Activated effector memory CD4-positive, alpha-beta T cell treated with anti-CD3 and anti-CD28 coated beads, Interleukin-2, amount 50 U/mL, for 16 hours (primary cell): Measurements from ENCODE around the gene CAMK2G.
"Not testable (repeated sequence)": the region's sequence is repeated elsewhere in the genome, so short reads cannot be mapped to it uniquely, and the experiment has no call there.

Experiments used
- DNase-seq: peaks from one replicate; pipeline ENCODE4 v3.0.0-alpha.2; 2020

CAMK2G gene

DNA sequence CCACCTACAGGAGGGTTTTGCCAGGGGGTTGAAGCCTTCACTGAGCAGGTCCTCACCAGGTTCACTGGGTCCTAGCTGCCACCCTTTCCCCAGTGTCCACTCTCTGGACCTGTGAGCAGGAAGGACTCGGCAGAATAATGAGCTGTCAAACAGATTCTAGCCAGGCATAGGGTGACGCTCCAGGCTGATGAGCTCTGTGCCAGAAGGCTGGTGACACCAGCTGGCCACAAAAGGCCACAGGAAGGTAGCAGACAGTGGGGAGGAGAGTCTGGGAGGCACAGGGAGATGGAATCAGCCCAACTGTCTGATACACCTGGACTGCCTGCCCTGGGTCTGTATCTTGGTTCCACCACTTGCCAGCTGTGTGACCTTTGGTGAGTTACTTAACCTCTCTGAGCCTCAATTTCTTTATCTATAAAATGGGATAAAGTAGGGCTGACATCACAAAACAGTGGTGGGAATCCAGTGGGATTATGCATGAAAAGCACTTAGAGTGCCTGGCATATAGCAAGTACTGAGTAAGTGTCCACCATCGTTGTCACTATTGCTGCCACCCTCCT lies 36.3 kb downstream of the CAMK2G start:
- DNase-seq: no peak

- DNase-seq: no peak
These were observed 37.3 kb downstream of the CAMK2G start for GRCh38 chr10:73837072-73837471.

DNA sequence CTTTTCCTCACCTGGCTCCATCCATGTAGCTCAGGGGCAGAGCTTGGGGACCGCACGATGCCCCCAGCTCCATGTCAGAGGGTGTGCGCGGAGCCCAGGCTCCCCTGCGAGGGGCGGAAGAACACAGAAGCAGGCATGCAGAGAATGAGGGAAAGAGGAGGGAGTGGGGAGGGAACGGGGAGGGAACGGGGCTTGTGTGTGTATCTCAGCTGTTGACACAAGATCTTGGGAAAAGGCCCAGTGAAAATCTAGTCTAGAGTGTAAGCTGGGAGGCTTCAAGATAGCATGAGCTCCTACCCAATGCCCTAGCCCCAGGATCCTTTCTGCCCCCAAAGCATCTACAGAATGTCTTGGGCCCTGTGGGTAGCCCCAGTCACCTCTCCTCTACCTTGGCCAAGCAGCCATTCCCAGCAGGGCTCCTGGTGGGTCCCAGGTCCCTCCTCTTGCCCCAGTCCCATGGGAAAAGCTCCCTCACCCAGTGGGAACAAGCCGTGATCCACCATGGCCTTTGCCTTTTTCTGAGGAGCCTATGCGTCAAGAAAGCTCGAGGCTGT lies 37.9 kb downstream of the CAMK2G start:
- no peak for DNase-seq

DNA sequence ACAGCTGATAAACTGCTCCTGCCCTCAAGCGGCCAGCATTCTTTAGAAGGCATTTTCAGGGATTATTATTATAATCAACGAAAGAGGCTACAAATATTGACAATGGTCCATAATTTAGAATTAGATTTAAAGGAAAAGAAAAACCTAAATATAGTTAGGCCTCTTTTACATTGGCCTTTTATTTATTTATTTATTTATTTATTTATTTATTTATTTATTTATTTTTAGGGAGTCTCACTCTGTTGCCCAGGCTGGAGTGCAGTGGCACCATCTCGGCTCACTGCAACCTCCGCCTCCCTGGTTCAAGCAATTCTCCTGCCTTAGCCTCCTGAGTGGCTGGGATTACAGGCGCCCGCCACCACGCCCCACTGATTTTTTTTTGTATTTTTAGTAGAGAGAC lies 45.3 kb downstream of the CAMK2G start:
- not testable (repeated sequence) for DNase-seq

DNA sequence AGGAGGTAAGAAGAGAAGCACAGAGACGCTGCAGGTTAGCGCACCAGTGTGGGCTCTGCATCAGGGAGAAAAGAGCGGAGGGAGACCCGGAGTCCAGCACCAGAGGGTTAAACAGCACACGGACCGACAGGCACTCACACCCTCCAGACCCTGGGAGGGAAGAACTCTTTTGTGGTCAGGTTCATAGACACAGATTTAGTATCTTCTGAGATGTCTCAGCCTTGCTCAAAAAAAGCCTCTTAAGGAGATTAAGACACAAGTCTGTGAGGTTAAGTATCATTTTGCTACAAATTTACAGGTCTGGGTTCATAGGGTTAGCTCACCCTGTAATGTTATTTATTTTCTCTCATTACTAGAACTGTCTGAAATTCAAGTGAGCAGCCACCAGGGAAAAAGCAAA lies 46.2 kb downstream of the CAMK2G start:
- no peak for DNase-seq

GRCh38 chr10:73827346-73828089 lies 46.8 kb downstream of the CAMK2G start:
- no peak for DNase-seq

GRCh38 chr10:73824146-73824725 lies 50.1 kb downstream of the CAMK2G start:
- no peak for DNase-seq

GRCh38 chr10:73823391-73823790 lies 51.0 kb downstream of the CAMK2G start:
- no peak for DNase-seq

DNA sequence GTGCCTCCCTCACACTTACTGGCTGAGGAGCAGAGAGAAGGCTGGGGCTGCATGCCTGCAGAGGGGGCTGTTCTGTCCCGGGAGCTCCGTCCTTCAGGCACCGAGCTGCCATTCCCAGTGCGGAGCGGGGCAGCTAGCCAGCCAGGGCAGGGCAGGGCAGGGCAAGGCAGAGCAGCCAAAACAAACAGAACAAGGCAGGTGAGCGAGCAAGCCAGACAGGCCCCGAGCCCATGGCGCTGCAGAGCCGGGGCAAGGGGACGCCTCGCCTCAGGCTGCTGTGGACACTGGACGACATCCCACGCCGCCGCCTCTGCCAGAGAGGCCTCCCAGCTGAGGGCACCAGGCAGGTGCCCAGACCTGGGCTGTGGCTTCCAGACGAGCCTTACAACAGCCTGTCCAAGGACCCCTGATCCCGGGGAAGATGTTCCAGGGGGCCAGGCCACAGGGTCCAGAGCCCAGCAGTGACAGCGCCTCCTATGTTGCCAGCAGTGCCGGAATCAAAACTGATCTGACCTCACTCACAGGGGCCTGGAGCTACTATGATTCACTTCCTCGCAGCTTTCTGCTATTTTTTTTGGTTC lies 54.8 kb downstream of the CAMK2G start:
- no peak for DNase-seq

DNA sequence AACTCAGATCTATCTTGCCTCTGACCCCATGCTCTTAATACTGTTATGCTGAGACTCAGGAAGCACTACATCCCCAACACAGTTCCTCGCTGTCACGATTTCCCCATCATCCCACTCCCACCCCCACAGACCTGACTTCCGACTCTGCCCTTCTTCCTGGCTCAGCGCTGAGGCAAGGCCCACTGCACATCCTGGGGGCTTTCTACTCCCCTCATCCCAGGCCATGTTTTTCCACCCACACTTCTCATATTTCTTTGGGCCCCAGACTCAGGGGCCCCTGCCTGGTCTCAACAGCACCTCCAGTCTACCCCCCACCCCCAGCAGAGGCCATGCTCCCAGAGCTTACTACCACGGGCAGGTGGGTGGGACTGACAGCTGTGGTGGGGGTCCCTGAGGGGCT lies 55.3 kb downstream of the CAMK2G start:
- DNase-seq: no peak

DNA sequence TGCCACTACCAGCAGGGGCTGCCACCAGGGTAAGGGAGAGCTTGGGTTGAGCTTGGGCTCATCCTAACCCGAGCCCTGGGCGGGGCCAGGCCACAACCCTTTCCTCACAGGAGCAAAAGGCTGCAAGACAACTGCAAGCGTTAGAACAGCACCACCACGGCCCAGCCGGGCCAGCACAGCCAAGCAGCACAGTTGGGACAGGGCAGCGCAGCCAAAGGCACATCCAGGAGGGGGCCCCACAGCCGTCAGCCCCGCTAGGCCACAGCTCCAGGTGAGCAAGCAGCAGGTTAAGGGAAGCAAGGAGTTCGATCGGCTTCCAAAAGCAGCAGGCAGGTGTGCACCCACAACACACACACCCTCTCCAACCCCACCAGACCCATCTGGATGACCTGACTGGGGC lies 56.0 kb downstream of the CAMK2G start:
- DNase-seq: no peak

DNA sequence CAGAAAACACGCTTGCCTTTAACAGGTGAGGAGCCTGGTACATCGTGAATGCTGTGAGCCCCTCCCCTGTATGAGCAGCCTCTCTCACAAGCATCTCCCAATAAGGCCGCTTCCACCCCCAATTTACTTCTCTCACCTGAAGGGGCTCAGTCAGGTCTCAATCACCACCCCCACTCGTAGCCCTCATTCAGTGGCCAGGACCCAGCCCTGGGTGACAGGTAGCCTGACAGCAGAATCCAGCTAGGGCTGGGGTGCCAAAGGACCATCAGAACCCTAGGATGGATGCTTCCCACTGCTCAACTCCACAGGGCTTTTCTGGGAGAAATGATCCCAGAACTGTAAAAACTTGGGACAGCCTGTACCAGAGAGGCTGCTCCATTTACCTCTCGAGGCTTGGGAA lies 56.5 kb downstream of the CAMK2G start:
- DNase-seq: no peak

GRCh38 chr10:73816917-73817729 lies 57.2 kb downstream of the CAMK2G start:
- no peak for DNase-seq

DNA sequence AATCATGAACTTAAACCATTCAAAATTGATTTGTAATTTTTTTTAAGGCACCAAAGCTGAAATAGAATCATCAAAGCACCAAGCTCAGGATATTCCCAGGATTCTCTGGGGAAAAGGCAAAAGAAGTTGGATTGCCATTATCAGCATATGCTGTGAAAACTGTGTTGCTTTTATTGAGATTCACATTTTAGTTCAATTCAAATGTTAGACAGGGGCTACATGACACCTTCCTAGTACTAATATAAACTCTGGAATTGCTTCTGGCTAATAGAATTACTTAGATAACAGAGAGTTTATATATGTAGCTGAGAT lies 58.7 kb downstream of the CAMK2G start:
- DNase-seq: no peak

GRCh38 chr10:73814896-73815718 lies 59.2 kb downstream of the CAMK2G start:
- no peak for DNase-seq

GRCh38 chr10:73814276-73814895 lies 60.0 kb downstream of the CAMK2G start:
- DNase-seq: no peak

GRCh38 chr10:73813333-73813732 lies 61.0 kb downstream of the CAMK2G start:
- DNase-seq: no peak

GRCh38 chr10:73812657-73813056 lies 61.7 kb downstream of the CAMK2G start:
- DNase-seq: no peak

DNA sequence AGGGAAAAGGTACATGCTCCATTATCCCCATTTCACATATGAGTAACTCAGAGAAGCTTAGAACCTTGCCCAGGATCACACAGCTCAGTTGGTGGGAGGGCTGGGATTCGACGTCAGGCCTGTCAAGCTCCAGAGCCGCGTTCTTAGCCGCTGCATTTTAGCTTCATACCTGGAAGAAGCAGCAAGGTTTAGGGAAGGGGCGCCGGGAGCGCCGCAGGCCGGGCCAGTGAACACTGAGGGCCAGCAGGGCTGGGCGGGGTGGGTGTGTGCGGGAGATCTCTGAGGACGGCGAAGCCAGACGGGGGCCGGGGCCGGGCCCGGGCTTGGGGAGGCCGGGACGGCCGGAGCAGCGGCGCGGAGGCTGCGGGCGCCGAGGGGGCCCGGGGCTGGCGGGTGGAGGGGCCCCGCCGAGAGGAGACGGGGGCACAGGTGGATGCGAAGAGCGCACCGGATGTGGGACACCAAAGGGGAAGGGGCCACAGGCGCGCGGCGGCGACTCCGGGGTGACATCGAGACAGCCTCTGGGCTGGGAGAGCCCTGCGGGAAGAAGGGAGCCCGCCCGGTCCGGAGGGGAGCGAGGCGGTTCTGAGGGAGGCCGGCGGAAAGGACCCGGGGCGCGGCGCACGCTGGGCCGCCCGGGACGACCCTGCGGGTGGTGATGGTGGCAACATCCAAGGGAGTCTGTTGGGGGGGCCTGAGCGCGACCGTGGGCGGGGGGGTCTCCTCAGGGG lies 63.5 kb downstream of the CAMK2G start:
- peak; percentile 84 for DNase-seq

- no peak for DNase-seq
These were observed 64.0 kb downstream of the CAMK2G start for GRCh38 chr10:73810358-73810734.
